Testis (tissue), 3 donors: Measurements from ENCODE around the gene HAPSTR1. TPM values are rescaled to one million over a fixed set of nuclear protein-coding genes. Genes with fewer than 3 reads are reported as not detected.
A peak's percentile ranks its signal among the peaks of the same experiment; 100 is the strongest.

Experiments
- DNase-seq: peaks from one replicate; pipeline ENCODE4 v3.0.0-alpha.2; 2019
- H3K27ac ChIP-seq, 2 donors: fragments of 200-600 bp; sonication (generic); one replicate each; pipeline ENCODE4 v1.5.1; 2019
- H3K27me3 ChIP-seq: fragments of 200-600 bp; sonication (generic); one replicate; pipeline ENCODE4 v1.5.1; 2019
- H3K36me3 ChIP-seq: fragments of 200-600 bp; sonication (generic); one replicate; pipeline ENCODE4 v1.5.1; 2017; ENCODE audit warnings: low read depth; ENCODE audit errors: missing control alignments
- H3K4me1 ChIP-seq: fragments of 200-600 bp; sonication (generic); one replicate; pipeline ENCODE4 v1.5.1; 2019
- H3K4me3 ChIP-seq, 2 donors: fragments of 200-600 bp; sonication (generic); one replicate each; pipeline ENCODE4 v1.5.1; 2017 to 2019
- H3K9me3 ChIP-seq: fragments of 200-600 bp; sonication (generic); one replicate; pipeline ENCODE4 v1.5.1; 2017
- POLR2A ChIP-seq: fragments of 450-650 bp; IDR thresholded peaks from one replicate; pipeline ENCODE4 v1.6.1; 2017; ENCODE audit warnings: antibody characterized with exemption, mild to moderate bottlenecking, moderate library complexity
- WGBS, 2 donors: methylation state at CpG; one replicate each; pipeline ENCODE4 v1.1.5; 2018; 5-methylcytosine and 5-hydroxymethylcytosine counted together
- intact Hi-C: fragments of 100-400 bp; cut with DNase I; formaldehyde crosslinking; loops from one replicate; pipeline ENCODE4 v1.15.1; 2023; ENCODE audit warnings: low total_unique reads
- polyA plus RNA-seq: library from polyadenylated mRNA; stranded (reverse); fragments of 350-450 nt; fragmentation: Illumina TruSeq; extraction: RNeasy Lipid Tissue Mini Kit (QIAGEN cat#74804); gene quantifications from one replicate; pipeline ENCODE4 v1.2.3, GENCODE V29; 2014; ENCODE audit warnings: low read depth, low replicate concordance; ENCODE audit not compliant: insufficient read depth
- total RNA-seq, 2 donors: library from RNA; depleted of rRNA; stranded (reverse); fragments of >200 nt; gene quantifications; one replicate each; pipeline ENCODE4 v1.2.3, GENCODE V29; 2016
- TF ChIP-seq, protein P1 (sequence below), 3 experiments: fragments of 450-650 bp in 2 of 3; fragments of 200-600 bp in 1 of 3; sonication (generic) in 1 of 3; IDR thresholded peaks; one replicate each; pipeline ENCODE4 v1.5.1; 2016 to 2019; ENCODE audit warnings: antibody characterized with exemption in 3 of 3, mild to moderate bottlenecking in 2 of 3, moderate library complexity in 1 of 3

Gene HAPSTR1
- total and polyA plus RNA-seq, 3 donors from 2014 or later: 37.5 to 75.7 (median 68.8) TPM

GRCh38 chr16:9138731-9139501 is 47.5 kb downstream of the HAPSTR1 start:
- Histone ChIP-seq H3K4me3 (no peak overlapping the region), H3K9me3 (no peaks in the 10 kb centered on the region), H3K27me3 (no peaks in the 10 kb centered on the region), H3K4me1 (no peaks in the 10 kb centered on the region), H3K27ac (no peak overlapping the region), H3K36me3 (no peaks in the 10 kb centered on the region)
- WGBS, 2 donors: 27 to 37% methylated on average over 21 of the region's 21 CpGs
- intact Hi-C loops: no loop called here
- TF ChIP-seq POLR2A: no peak
- TF ChIP-seq, protein P1, sequence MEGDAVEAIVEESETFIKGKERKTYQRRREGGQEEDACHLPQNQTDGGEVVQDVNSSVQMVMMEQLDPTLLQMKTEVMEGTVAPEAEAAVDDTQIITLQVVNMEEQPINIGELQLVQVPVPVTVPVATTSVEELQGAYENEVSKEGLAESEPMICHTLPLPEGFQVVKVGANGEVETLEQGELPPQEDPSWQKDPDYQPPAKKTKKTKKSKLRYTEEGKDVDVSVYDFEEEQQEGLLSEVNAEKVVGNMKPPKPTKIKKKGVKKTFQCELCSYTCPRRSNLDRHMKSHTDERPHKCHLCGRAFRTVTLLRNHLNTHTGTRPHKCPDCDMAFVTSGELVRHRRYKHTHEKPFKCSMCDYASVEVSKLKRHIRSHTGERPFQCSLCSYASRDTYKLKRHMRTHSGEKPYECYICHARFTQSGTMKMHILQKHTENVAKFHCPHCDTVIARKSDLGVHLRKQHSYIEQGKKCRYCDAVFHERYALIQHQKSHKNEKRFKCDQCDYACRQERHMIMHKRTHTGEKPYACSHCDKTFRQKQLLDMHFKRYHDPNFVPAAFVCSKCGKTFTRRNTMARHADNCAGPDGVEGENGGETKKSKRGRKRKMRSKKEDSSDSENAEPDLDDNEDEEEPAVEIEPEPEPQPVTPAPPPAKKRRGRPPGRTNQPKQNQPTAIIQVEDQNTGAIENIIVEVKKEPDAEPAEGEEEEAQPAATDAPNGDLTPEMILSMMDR (IDR thresholded peaks at IDR 0.05): peak; percentile 24 to 68 (median 50)
- peak; percentile 79 for DNase-seq

- WGBS, 2 donors: 50 to 82% methylated on average over 7 of the region's 7 CpGs
- H3K4me3 ChIP-seq: no peak overlapping the region
- H3K9me3 ChIP-seq: no peaks in the 10 kb centered on the region
- no peak for TF ChIP-seq POLR2A
- TF ChIP-seq, protein P1 (IDR thresholded peaks at IDR 0.05): no peak
- H3K36me3 ChIP-seq: no peaks in the 10 kb centered on the region
- intact Hi-C loops: no loop called here
- no peaks in the 10 kb centered on the region for H3K27me3 ChIP-seq
- no peaks in the 10 kb centered on the region for H3K4me1 ChIP-seq
- DNase-seq: peak; percentile 56
- H3K27ac ChIP-seq: no peak overlapping the region
These were observed 48.5 kb downstream of the HAPSTR1 start for GRCh38 chr16:9139965-9140364.

Other genes with a start within 250 kb of the HAPSTR1 start
- 100 to 1,000 TPM; 241 to 437 TPM for gene CARHSP1, start 222.6 kb upstream of the HAPSTR1 start, total RNA-seq
- gene CARHSP1, start 222.6 kb upstream of the HAPSTR1 start, polyA plus RNA-seq: 457 TPM
- 1 to 10 TPM; 2.2 to 3.8 TPM for gene LITAFD, start 209.3 kb upstream of the HAPSTR1 start, total RNA-seq
- 10.5 TPM for gene LITAFD, start 209.3 kb upstream of the HAPSTR1 start, polyA plus RNA-seq
- 100 to 1,000 TPM; 159 to 173 TPM for gene USP7, start 127.7 kb upstream of the HAPSTR1 start, total RNA-seq
- gene USP7, start 127.7 kb upstream of the HAPSTR1 start, polyA plus RNA-seq: 172 TPM